ENCODE results near the gene PIGO.

The PIGO gene

GRCh38 chr9:35096035-35096849, at the start of gene PIGO:
TSS of gene PIGO (minus strand) at chr9:35096591. CDS start at chr9:35095565, 1,026 bp downstream.
- TF ChIP-seq CTCF (IDR thresholded peaks at IDR 0.05; ENCODE audit: borderline replicate concordance, insufficient read depth, low read depth, low read length) = peak; percentile 96
- peak within 1 kb of the TSS; percentile 67 for H3K4me3 ChIP-seq (ENCODE audit: low read depth, low read length)

GRCh38 chr9:35142037-35142436, 45.6 kb upstream of the PIGO start:
- TF ChIP-seq CTCF (IDR thresholded peaks at IDR 0.05; ENCODE audit: borderline replicate concordance, insufficient read depth, low read depth, low read length) = no peak
- H3K4me3 ChIP-seq (ENCODE audit: low read depth, low read length) = no peak overlapping the region

- H3K4me3 ChIP-seq (ENCODE audit: low read depth, low read length) = no peak overlapping the region
- TF ChIP-seq CTCF (IDR thresholded peaks at IDR 0.05; ENCODE audit: borderline replicate concordance, insufficient read depth, low read depth, low read length) = no peak
Measured at GRCh38 chr9:35140093-35140492, 43.7 kb upstream of the PIGO start.

GRCh38 chr9:35136866-35137265, 40.5 kb upstream of the PIGO start:
- no peak for TF ChIP-seq CTCF (IDR thresholded peaks at IDR 0.05; ENCODE audit: borderline replicate concordance, insufficient read depth, low read depth, low read length)
- no peak overlapping the region for H3K4me3 ChIP-seq (ENCODE audit: low read depth, low read length)

- no peak for TF ChIP-seq CTCF (IDR thresholded peaks at IDR 0.05; ENCODE audit: borderline replicate concordance, insufficient read depth, low read depth, low read length)
- H3K4me3 ChIP-seq (ENCODE audit: low read depth, low read length) = no peak overlapping the region
Measured at GRCh38 chr9:35135988-35136387, 39.6 kb upstream of the PIGO start.

GRCh38 chr9:35134920-35135319, 38.5 kb upstream of the PIGO start:
- TF ChIP-seq CTCF (IDR thresholded peaks at IDR 0.05; ENCODE audit: borderline replicate concordance, insufficient read depth, low read depth, low read length) = no peak

GRCh38 chr9:35116898-35117551, 20.6 kb upstream of the PIGO start:
- no peak overlapping the region for H3K4me3 ChIP-seq (ENCODE audit: low read depth, low read length)
- peak; percentile 84 for TF ChIP-seq CTCF (IDR thresholded peaks at IDR 0.05; ENCODE audit: borderline replicate concordance, insufficient read depth, low read depth, low read length)

More at GRCh38 chr9:35134920-35135319, 38.5 kb upstream of the PIGO start:
- H3K4me3 ChIP-seq (ENCODE audit: low read depth, low read length) = no peak overlapping the region

All from GM12875 (cell line).